Measurements from ENCODE around the gene EYA2.

The EYA2 gene

DNA sequence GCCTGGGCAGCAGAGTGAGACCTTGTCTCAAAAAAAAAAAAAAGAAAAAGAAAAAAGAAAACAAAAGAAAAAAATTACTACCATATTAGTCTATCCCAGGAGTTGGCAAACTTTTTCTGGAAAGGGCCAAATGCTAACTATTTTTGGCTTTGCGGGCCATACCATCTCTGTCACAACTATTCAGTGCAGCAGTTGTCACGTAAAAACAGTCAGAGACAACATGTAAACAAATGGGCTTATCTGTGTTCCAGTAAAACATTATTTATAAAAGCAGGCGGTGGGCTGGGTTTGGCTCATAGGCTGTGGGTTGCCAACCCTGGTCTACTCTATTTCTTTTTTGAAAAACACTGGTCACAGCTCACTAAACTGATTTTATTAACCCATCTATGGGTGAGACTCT, 53.4 kb downstream of the EYA2 start:
- H3K4me1 ChIP-seq (ENCODE audit: insufficient read depth, insufficient read length): peaks cover 6% of the 10 kb centered on the region
- no peak overlapping the region for H3K9ac ChIP-seq (ENCODE audit: insufficient read length, low read depth)
- H3K9me3 ChIP-seq (ENCODE audit: insufficient read depth, low read length): peaks cover 6% of the 10 kb centered on the region; the same call in 1 of the 2 replicates
- DNase-seq (ENCODE audit: low read depth, low spot score): no peak
- H3K27me3 ChIP-seq (ENCODE audit: insufficient read depth, insufficient read length): no peaks in the 10 kb centered on the region
- no peak overlapping the region for H3K4me3 ChIP-seq (ENCODE audit: insufficient read length, low read depth)
- no peak for TF ChIP-seq ZNF274 (IDR thresholded peaks at IDR 0.05; ENCODE audit: low read depth, low read length)
- no peak for TF ChIP-seq YY1 (IDR thresholded peaks at IDR 0.05; ENCODE audit: insufficient read depth, insufficient read length)
- TF ChIP-seq SUZ12 (IDR thresholded peaks at IDR 0.05; ENCODE audit: extremely low read depth, insufficient read depth, insufficient read length): no peak
- no peaks in the 10 kb centered on the region for H3K36me3 ChIP-seq (ENCODE audit: insufficient read depth, insufficient read length, low read length)

DNA sequence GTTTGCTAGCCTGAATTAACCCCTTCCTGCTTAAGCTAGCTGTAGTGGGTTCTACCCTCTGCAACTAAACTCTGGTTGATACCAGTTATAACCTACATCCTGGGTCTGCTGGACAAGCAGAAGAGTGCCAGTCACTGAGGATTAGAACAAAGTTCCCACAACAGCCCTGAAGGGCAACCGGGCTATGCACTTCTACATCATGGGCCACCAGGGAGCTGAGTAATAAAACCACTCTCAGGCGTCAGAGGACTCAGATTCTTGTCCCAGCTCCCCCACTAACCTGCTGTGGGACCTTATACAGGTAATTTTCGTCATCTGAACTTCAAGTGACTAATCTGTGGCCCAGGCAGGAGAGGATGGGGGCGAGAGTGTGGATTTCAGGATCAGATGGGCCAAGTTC, 56.8 kb downstream of the EYA2 start:
- H3K27me3 ChIP-seq (ENCODE audit: insufficient read depth, insufficient read length): no peaks in the 10 kb centered on the region
- no peak overlapping the region for H3K9ac ChIP-seq (ENCODE audit: insufficient read length, low read depth)
- DNase-seq (ENCODE audit: low read depth, low spot score): no peak
- H3K36me3 ChIP-seq (ENCODE audit: insufficient read depth, insufficient read length, low read length): no peaks in the 10 kb centered on the region
- H3K9me3 ChIP-seq (ENCODE audit: insufficient read depth, low read length): peaks cover 13% of the 10 kb centered on the region
- H3K4me3 ChIP-seq (ENCODE audit: insufficient read length, low read depth): no peak overlapping the region
- peaks cover 2% of the 10 kb centered on the region for H3K4me1 ChIP-seq (ENCODE audit: insufficient read depth, insufficient read length)
- TF ChIP-seq ZNF274 (IDR thresholded peaks at IDR 0.05; ENCODE audit: low read depth, low read length): no peak
- TF ChIP-seq YY1 (IDR thresholded peaks at IDR 0.05; ENCODE audit: insufficient read depth, insufficient read length): no peak
- no peak for TF ChIP-seq SUZ12 (IDR thresholded peaks at IDR 0.05; ENCODE audit: extremely low read depth, insufficient read depth, insufficient read length)

DNA sequence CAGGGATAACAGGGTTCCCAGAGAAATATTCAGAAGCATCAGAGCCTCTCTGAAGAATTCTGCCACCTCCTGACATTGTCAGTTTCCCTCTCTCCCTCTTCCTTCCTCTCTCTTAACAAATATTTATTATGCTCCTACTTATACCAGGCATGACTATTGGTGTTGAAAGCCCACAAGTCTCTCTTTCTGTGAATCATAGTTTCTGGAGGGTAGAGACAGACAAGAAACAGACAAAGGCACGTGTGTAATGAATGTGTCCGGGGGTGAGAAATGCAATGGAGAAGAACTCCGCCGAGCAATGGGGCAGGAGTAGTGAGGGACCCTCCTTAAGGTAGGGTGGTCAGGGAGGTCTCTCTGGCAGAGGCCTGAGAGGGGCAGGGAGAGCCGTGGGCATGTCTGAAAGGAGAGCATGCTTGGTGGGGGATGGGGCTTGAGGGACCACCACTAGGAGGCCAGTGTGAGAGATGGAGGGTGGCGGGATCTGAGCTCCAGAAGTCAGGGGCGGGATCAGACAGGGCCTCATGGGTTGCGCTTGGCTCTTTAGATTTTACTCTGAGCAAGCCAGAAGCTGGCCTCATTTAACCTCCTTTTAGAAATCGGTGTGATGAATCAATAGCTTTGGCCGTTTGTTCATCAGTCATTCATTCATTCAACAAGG, 57.3 kb downstream of the EYA2 start:
- H3K4me1 ChIP-seq (ENCODE audit: insufficient read depth, insufficient read length): peaks cover 2% of the 10 kb centered on the region
- peaks cover 17% of the 10 kb centered on the region for H3K9me3 ChIP-seq (ENCODE audit: insufficient read depth, low read length)
- H3K36me3 ChIP-seq (ENCODE audit: insufficient read depth, insufficient read length, low read length): no peaks in the 10 kb centered on the region
- no peaks in the 10 kb centered on the region for H3K27me3 ChIP-seq (ENCODE audit: insufficient read depth, insufficient read length)
- no peak overlapping the region for H3K9ac ChIP-seq (ENCODE audit: insufficient read length, low read depth)
- TF ChIP-seq SUZ12 (IDR thresholded peaks at IDR 0.05; ENCODE audit: extremely low read depth, insufficient read depth, insufficient read length) (no peak), ZNF274 (IDR thresholded peaks at IDR 0.05; ENCODE audit: low read depth, low read length) (no peak)
- no peak overlapping the region for H3K4me3 ChIP-seq (ENCODE audit: insufficient read length, low read depth)
- no peak for DNase-seq (ENCODE audit: low read depth, low spot score)

DNA sequence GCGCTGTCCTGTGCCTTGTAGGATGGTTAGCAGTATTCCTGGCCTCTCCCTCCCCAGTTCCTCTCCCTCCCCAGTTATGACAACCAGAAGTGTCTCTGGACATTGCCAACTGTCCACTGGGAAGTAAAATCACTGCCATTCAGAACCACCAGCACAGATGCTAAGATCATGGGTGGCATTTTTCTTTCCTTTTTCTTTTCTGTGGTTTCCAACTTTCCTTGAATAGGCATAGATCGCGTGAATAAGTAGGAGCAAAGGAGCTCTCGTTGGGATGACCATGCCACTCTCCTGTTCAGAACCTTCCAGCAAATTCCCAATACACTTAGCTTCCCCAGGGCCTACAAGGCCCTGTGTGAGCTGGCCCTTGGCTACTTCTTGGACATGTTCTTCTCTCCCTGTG, 59.0 kb downstream of the EYA2 start:
- no peak for DNase-seq (ENCODE audit: low read depth, low spot score)
- H3K4me1 ChIP-seq (ENCODE audit: insufficient read depth, insufficient read length): peaks cover 2% of the 10 kb centered on the region
- no peak for TF ChIP-seq SUZ12 (IDR thresholded peaks at IDR 0.05; ENCODE audit: extremely low read depth, insufficient read depth, insufficient read length)
- TF ChIP-seq YY1 (IDR thresholded peaks at IDR 0.05; ENCODE audit: insufficient read depth, insufficient read length): no peak
- no peak for TF ChIP-seq ZNF274 (IDR thresholded peaks at IDR 0.05; ENCODE audit: low read depth, low read length)
- H3K4me3 ChIP-seq (ENCODE audit: insufficient read length, low read depth): no peak overlapping the region
- H3K36me3 ChIP-seq (ENCODE audit: insufficient read depth, insufficient read length, low read length): no peaks in the 10 kb centered on the region
- peaks cover 17% of the 10 kb centered on the region for H3K9me3 ChIP-seq (ENCODE audit: insufficient read depth, low read length)
- H3K9ac ChIP-seq (ENCODE audit: insufficient read length, low read depth): no peak overlapping the region
- no peaks in the 10 kb centered on the region for H3K27me3 ChIP-seq (ENCODE audit: insufficient read depth, insufficient read length)

DNA sequence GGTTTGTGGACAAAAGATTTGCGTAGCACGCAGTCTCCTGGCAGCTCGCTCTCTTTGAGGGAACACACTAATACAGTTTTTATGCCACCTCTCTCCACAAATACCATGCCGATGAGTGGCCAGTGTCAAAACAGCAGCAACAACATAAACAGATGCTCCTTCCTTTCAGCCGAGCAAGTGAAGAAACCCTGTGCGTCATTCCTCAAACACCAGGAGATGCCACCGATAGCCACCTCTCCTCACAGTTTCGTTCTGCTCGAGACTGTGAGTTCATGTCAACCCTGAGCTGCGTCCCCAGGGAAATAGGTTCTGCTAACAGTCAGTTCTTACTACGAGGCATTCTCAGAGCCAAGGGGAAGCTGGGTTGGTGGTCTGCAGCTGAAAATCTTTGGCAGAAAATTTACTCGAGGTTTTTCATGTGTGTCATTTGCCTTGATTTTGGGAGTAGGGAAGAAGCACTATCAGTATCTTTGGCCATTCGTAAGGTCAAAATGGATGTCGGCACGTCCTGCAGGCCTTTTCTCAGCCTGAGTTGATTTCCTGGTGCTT, 59.9 kb downstream of the EYA2 start:
- no peaks in the 10 kb centered on the region for H3K36me3 ChIP-seq (ENCODE audit: insufficient read depth, insufficient read length, low read length)
- no peak overlapping the region for H3K4me3 ChIP-seq (ENCODE audit: insufficient read length, low read depth)
- TF ChIP-seq ZNF274 (IDR thresholded peaks at IDR 0.05; ENCODE audit: low read depth, low read length) (no peak), YY1 (IDR thresholded peaks at IDR 0.05; ENCODE audit: insufficient read depth, insufficient read length) (no peak), SUZ12 (IDR thresholded peaks at IDR 0.05; ENCODE audit: extremely low read depth, insufficient read depth, insufficient read length) (no peak)
- no peaks in the 10 kb centered on the region for H3K27me3 ChIP-seq (ENCODE audit: insufficient read depth, insufficient read length)
- peaks cover 17% of the 10 kb centered on the region for H3K9me3 ChIP-seq (ENCODE audit: insufficient read depth, low read length)
- no peak overlapping the region for H3K9ac ChIP-seq (ENCODE audit: insufficient read length, low read depth)
- peaks cover 2% of the 10 kb centered on the region for H3K4me1 ChIP-seq (ENCODE audit: insufficient read depth, insufficient read length)
- no peak for DNase-seq (ENCODE audit: low read depth, low spot score)

DNA sequence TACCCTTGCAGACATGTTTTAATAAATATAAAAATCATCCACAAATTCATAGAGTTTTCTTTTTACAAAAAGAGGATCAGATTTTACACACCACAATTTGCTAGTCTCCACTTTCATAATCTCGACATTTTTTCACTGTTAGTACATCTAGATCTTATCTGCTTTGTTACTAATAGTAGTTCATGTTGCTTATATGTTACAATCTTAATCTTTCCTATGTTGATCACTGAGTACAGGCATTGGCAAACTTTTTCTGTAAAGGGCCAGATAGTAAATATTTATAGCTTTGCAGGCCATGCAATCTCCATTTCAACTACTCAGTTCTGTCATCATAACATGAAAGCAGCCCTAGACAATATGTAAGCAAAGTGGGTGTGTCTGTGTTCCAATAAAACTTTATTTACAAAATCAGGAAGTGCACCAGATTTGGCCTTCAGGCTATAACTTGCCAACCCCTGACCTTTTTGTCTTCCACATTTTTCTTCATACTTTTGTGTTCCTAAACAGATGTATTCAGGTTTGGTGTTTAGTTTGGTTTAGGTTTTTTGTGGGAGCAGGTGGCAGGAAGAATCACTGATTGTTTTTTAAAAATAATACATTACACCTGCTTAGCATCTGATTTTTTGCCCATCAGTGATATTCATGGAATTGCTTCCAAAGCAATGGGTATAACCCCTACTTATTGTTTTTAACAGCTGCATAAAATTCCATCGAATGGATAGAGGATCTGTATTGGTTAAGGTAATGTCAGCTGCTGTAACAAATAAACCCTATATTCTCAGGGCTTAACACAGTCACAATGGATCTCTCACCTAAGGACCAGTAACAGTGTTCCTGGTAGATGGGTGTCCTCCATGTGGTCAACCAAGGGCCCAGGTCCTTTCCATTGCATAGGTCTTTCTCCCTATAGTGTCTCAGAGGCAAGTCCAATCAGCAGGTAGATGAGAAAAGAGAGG, 61.2 kb downstream of the EYA2 start:
- no peaks in the 10 kb centered on the region for H3K27me3 ChIP-seq (ENCODE audit: insufficient read depth, insufficient read length)
- H3K9ac ChIP-seq (ENCODE audit: insufficient read length, low read depth): no peak overlapping the region
- H3K9me3 ChIP-seq (ENCODE audit: insufficient read depth, low read length): peaks cover 11% of the 10 kb centered on the region
- TF ChIP-seq YY1 (IDR thresholded peaks at IDR 0.05; ENCODE audit: insufficient read depth, insufficient read length) (no peak), ZNF274 (IDR thresholded peaks at IDR 0.05; ENCODE audit: low read depth, low read length) (no peak), SUZ12 (IDR thresholded peaks at IDR 0.05; ENCODE audit: extremely low read depth, insufficient read depth, insufficient read length) (no peak)
- H3K36me3 ChIP-seq (ENCODE audit: insufficient read depth, insufficient read length, low read length): no peaks in the 10 kb centered on the region
- H3K4me1 ChIP-seq (ENCODE audit: insufficient read depth, insufficient read length): peaks cover 5% of the 10 kb centered on the region
- no peak for DNase-seq (ENCODE audit: low read depth, low spot score)
- no peak overlapping the region for H3K4me3 ChIP-seq (ENCODE audit: insufficient read length, low read depth)
